Common myeloid progenitor, CD34-positive (primary cell): ENCODE results near the gene ASS1.

Experiments
- CTCF ChIA-PET: fragments of 350-600 bp; sonication (Branson Sonifier 250); formaldehyde crosslinking; loops from one replicate; lab custom pipeline; 2021; ENCODE audit warnings: antibody characterized with exemption; lab: Charles Lee
- POLR2A ChIA-PET: fragments of 350-600 bp; sonication (Branson Sonifier 250); formaldehyde crosslinking; loops from one replicate; lab custom pipeline; 2021; ENCODE audit warnings: antibody characterized with exemption; lab: Charles Lee
- DNase-seq, 3 donors: peaks; one replicate each; pipeline versions ENCODE4 v3.0.0 to v3.0.0-alpha.2; 2013
- H3K27ac ChIP-seq, 2 experiments: 1 replicate in 1 of 2; 2 replicates in 1 of 2; pipeline ENCODE4 v1.7.0; 2013; ENCODE audit warnings: inconsistent platforms in 2 of 2, low read length in 2 of 2, mild to moderate bottlenecking in 2 of 2, low read depth in 1 of 2, moderate library complexity in 1 of 2; ENCODE audit not compliant: severe bottlenecking in 2 of 2, insufficient read depth in 1 of 2, poor library complexity in 1 of 2
- H3K27me3 ChIP-seq, 5 experiments: replicated peaks in 2 of 5; 1 replicate in 3 of 5; 2 replicates in 2 of 5; pipeline versions ENCODE4 v1.6.1 to v1.7.0; 2013; ENCODE audit warnings: low read length in 4 of 5, mild to moderate bottlenecking in 2 of 5, moderate library complexity in 2 of 5, inconsistent platforms in 1 of 5; ENCODE audit not compliant: insufficient read depth in 5 of 5, control insufficient read depth in 4 of 5
- H3K36me3 ChIP-seq, 4 experiments: 1 replicate in 2 of 4; 2 replicates in 2 of 4; pipeline versions ENCODE4 v1.6.1 to v1.7.0; 2013; ENCODE audit warnings: low read length in 3 of 4, control low read depth in 1 of 4, mild to moderate bottlenecking in 1 of 4; ENCODE audit not compliant: control insufficient read depth in 4 of 4, insufficient read depth in 4 of 4
- H3K4me1 ChIP-seq, 4 experiments: 1 replicate in 3 of 4; 2 replicates in 1 of 4; pipeline versions ENCODE4 v1.6.1 to v1.7.1; 2013; ENCODE audit warnings: low read length in 3 of 4, mild to moderate bottlenecking in 3 of 4, control low read depth in 1 of 4, inconsistent platforms in 1 of 4, moderate library complexity in 1 of 4; ENCODE audit not compliant: control insufficient read depth in 4 of 4, insufficient read depth in 4 of 4; ENCODE audit errors: control extremely low read depth in 1 of 4
- H3K4me3 ChIP-seq, 7 experiments: 1 replicate in 4 of 7; 2 replicates in 3 of 7; pipeline versions ENCODE4 v1.5.1 to v1.7.0; 2013; ENCODE audit warnings: mild to moderate bottlenecking in 7 of 7, low read length in 6 of 7, moderate library complexity in 6 of 7, inconsistent platforms in 2 of 7, low read depth in 2 of 7, control low read depth in 1 of 7; ENCODE audit not compliant: insufficient read depth in 4 of 7, control insufficient read depth in 1 of 7; ENCODE audit errors: extremely low read depth in 1 of 7
- H3K9me3 ChIP-seq, 5 experiments: 1 replicate in 4 of 5; 2 replicates in 1 of 5; pipeline versions ENCODE4 v1.6.1 to v1.7.1; 2013; ENCODE audit warnings: low read length in 4 of 5, mild to moderate bottlenecking in 2 of 5, inconsistent platforms in 1 of 5, low read depth in 1 of 5, moderate library complexity in 1 of 5; ENCODE audit not compliant: control insufficient read depth in 4 of 5, insufficient read depth in 2 of 5; ENCODE audit errors: control extremely low read depth in 1 of 5
- WGBS: methylation state at CpG from one replicate; pipeline ENCODE4 v1.1.5; 2013; ENCODE audit not compliant: insufficient coverage; 5-methylcytosine and 5-hydroxymethylcytosine counted together

ASS1 gene

GRCh38 chr9:130471411-130472183, 26.8 kb downstream of the ASS1 start:
- Histone ChIP-seq H3K27ac (no peak overlapping the region), H3K4me1 (peaks cover 0 to 2% (median 0%) of the 10 kb centered on the region in 4 experiments), H3K36me3 (no peaks in the 10 kb centered on the region), H3K4me3 (no peak overlapping the region), H3K9me3 (no peaks in the 10 kb centered on the region), H3K27me3 (peaks cover 5 to 84% (median 35%) of the 10 kb centered on the region in 5 experiments)
- 37% methylated on average over 12 of the region's 20 CpGs for WGBS
- ChIA-PET CTCF (interaction anchor here (1.0 to 1.4 kb wide), 3 partner anchors 11 to 30 kb away, joined by 3 to 5 read pairs (median 3); no protein-coding TSS in a partner anchor), POLR2A (no interaction called here)
- no peak for DNase-seq

- WGBS: 66% methylated on average over 19 of the region's 19 CpGs
- CTCF ChIA-PET: interaction anchor here (1.1 kb wide), 1 partner anchor 30 kb away, joined by 3 read pairs; no protein-coding TSS in a partner anchor
These were observed 27.5 kb downstream of the ASS1 start for GRCh38 chr9:130472184-130472705.

GRCh38 chr9:130473009-130473408, 28.2 kb downstream of the ASS1 start:
- POLR2A ChIA-PET: no interaction called here
- WGBS: 100% methylated on average over 4 of the region's 6 CpGs
- Histone ChIP-seq H3K9me3 (no peaks in the 10 kb centered on the region), H3K4me1 (peaks cover 0 to 2% (median 0%) of the 10 kb centered on the region in 4 experiments), H3K36me3 (no peaks in the 10 kb centered on the region), H3K4me3 (no peak overlapping the region), H3K27me3 (peaks cover 0 to 70% (median 23%) of the 10 kb centered on the region in 5 experiments), H3K27ac (no peak overlapping the region)
- CTCF ChIA-PET: no interaction called here
- DNase-seq: no peak

More at GRCh38 chr9:130472184-130472705, 27.5 kb downstream of the ASS1 start:
- Histone ChIP-seq H3K36me3 (no peaks in the 10 kb centered on the region), H3K4me1 (peaks cover 0 to 2% (median 0%) of the 10 kb centered on the region in 4 experiments), H3K27me3 (peaks cover 5 to 77% (median 29%) of the 10 kb centered on the region in 5 experiments), H3K4me3 (no peak overlapping the region), H3K9me3 (no peaks in the 10 kb centered on the region), H3K27ac (no peak overlapping the region)
- POLR2A ChIA-PET: no interaction called here
- no peak for DNase-seq

- Histone ChIP-seq H3K4me1 (peaks cover 0 to 2% (median 0%) of the 10 kb centered on the region in 4 experiments), H3K4me3 (no peak overlapping the region), H3K27me3 (peaks cover 0 to 64% (median 23%) of the 10 kb centered on the region in 5 experiments), H3K9me3 (no peaks in the 10 kb centered on the region), H3K27ac (no peak overlapping the region), H3K36me3 (no peaks in the 10 kb centered on the region)
- CTCF ChIA-PET: interaction anchor here (0.7 kb wide), 1 partner anchor 11 kb away, joined by 3 read pairs; no protein-coding TSS in a partner anchor
- POLR2A ChIA-PET: no interaction called here
- DNase-seq: no peak
- WGBS: 45% methylated on average over 12 of the region's 13 CpGs
These were observed 28.8 kb downstream of the ASS1 start for GRCh38 chr9:130473566-130473965.

- POLR2A ChIA-PET: no interaction called here
These were observed 29.3 kb downstream of the ASS1 start for GRCh38 chr9:130474106-130474505.

GRCh38 chr9:130476151-130476730, 31.5 kb downstream of the ASS1 start:
- 93% methylated on average over 14 of the region's 21 CpGs for WGBS
- H3K27ac ChIP-seq: no peak overlapping the region
- peaks cover 0 to 47% (median 17%) of the 10 kb centered on the region in 5 experiments for H3K27me3 ChIP-seq
- peaks cover 0 to 2% (median 0%) of the 10 kb centered on the region in 4 experiments for H3K4me1 ChIP-seq
- no peaks in the 10 kb centered on the region for H3K36me3 ChIP-seq
- CTCF ChIA-PET: interaction anchor here (1.3 kb wide), 1 partner anchor 206 kb away, joined by 5 read pairs; no protein-coding TSS in a partner anchor
- H3K4me3 ChIP-seq: no peak overlapping the region
- POLR2A ChIA-PET: no interaction called here
- H3K9me3 ChIP-seq: no peaks in the 10 kb centered on the region
- no peak for DNase-seq

More at GRCh38 chr9:130474106-130474505, 29.3 kb downstream of the ASS1 start:
- Histone ChIP-seq H3K27ac (no peak overlapping the region), H3K27me3 (peaks cover 0 to 59% (median 20%) of the 10 kb centered on the region in 5 experiments), H3K4me1 (peaks cover 0 to 2% (median 0%) of the 10 kb centered on the region in 4 experiments), H3K4me3 (no peak overlapping the region), H3K9me3 (no peaks in the 10 kb centered on the region), H3K36me3 (no peaks in the 10 kb centered on the region)
- 42% methylated on average over 5 of the region's 15 CpGs for WGBS
- CTCF ChIA-PET: interaction anchor here (0.7 kb wide), 1 partner anchor 11 kb away, joined by 3 read pairs; no protein-coding TSS in a partner anchor
- peak in 1 of 3 donors; percentile 15 for DNase-seq
